ENCODE measurements around the gene IL17REL.

IL17REL gene

DNA sequence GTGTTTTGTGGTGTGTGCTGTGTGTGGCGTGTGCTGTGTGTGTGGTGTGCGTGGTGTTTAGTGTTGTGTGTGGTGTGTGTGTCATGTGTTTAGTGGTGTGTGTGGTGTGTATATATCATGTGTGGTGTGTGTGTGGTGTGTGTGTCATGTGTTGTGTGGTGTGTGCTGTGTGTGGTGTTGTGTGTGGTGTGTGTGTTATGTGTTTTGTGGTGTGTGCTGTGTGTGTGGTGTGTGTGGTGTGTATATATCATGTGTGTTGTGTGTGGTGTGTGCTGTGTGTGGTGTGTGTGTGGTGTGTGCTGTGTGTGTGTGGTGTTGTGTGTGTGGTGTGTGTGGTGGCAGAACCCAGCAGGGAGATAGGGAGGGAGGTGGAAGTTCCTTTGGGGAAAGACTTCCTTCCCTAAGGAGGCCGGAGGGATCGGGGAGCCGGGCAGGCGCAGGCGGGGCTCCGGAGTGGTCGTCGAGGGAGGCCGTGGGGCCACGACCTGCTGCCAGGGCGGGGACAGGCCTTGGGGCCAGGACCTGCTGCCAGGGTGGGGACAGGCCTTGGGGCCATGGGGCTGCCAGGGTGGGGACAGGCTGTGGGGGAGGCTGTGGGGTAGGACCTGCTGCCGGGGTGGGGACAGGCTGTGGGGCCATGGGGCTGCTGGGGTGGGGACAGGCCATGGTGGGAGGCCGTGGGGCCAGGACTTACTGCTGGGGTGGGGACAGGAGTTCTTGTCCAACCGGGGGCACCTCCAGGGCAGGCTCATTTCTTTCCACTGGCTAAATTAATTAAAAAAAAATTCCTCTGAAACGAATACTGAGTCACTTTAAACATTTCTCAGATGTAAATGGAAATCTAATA lies 36.8 kb downstream of the IL17REL start:
- in situ Hi-C loops (cut with MboI; ENCODE audit: low sequenced_read_pairs, unreplicated experiment): no loop called here
- DNase-seq (ENCODE audit: low spot score): peak; percentile 81
- TF ChIP-seq, protein P1, sequence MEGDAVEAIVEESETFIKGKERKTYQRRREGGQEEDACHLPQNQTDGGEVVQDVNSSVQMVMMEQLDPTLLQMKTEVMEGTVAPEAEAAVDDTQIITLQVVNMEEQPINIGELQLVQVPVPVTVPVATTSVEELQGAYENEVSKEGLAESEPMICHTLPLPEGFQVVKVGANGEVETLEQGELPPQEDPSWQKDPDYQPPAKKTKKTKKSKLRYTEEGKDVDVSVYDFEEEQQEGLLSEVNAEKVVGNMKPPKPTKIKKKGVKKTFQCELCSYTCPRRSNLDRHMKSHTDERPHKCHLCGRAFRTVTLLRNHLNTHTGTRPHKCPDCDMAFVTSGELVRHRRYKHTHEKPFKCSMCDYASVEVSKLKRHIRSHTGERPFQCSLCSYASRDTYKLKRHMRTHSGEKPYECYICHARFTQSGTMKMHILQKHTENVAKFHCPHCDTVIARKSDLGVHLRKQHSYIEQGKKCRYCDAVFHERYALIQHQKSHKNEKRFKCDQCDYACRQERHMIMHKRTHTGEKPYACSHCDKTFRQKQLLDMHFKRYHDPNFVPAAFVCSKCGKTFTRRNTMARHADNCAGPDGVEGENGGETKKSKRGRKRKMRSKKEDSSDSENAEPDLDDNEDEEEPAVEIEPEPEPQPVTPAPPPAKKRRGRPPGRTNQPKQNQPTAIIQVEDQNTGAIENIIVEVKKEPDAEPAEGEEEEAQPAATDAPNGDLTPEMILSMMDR (IDR thresholded peaks at IDR 0.05; ENCODE audit: borderline replicate concordance, control extremely low read depth, extremely low read depth, insufficient read depth, missing control alignments): no peak

DNA sequence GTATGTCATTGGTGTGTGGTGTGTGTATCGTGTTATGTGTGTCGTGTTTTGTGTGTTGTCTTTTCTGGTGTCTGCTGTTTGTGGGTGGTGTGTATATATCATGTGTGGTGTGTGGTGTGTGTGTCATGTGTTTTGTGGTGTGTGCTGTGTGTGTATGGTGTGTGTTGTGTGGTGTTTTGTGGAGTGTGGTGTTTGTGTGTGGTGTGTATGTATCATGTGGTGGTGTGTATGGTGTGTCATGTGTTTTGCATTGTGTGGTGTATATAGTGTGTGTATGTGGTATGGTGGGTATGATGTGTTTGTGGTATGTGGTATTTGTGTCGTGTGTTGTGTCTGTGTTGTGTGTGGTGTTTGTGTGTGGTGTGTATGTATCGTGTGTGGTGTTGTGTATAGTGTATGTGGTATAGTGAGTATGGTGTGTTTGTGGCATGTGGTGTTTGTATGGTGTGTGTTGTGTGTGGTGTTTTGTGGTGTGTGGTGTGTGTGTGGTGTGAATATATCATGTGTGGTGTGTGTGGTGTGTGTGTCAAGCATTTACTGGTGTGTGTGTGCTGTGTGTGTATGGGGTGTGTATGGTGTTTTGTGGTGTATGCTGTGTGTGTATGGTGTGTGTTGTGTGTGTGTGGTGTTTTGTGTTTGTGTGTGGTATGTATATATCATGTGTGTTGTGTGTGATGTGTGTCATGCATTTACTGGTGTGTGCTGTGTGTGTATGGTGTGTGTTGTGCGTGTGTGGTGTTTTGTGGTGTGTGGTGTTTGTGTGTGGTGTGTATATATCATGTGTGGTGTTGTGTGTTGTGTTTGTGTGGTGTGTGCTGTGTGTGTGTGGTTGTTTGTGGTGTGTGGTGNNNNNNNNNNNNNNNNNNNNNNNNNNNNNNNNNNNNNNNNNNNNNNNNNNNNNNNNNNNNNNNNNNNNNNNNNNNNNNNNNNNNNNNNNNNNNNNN lies 39.3 kb downstream of the IL17REL start:
- TF ChIP-seq, protein P1 (IDR thresholded peaks at IDR 0.05; ENCODE audit: borderline replicate concordance, control extremely low read depth, extremely low read depth, insufficient read depth, missing control alignments): no peak
- DNase-seq (ENCODE audit: low spot score): no peak
- in situ Hi-C loops (cut with MboI; ENCODE audit: low sequenced_read_pairs, unreplicated experiment): no loop called here

DNA sequence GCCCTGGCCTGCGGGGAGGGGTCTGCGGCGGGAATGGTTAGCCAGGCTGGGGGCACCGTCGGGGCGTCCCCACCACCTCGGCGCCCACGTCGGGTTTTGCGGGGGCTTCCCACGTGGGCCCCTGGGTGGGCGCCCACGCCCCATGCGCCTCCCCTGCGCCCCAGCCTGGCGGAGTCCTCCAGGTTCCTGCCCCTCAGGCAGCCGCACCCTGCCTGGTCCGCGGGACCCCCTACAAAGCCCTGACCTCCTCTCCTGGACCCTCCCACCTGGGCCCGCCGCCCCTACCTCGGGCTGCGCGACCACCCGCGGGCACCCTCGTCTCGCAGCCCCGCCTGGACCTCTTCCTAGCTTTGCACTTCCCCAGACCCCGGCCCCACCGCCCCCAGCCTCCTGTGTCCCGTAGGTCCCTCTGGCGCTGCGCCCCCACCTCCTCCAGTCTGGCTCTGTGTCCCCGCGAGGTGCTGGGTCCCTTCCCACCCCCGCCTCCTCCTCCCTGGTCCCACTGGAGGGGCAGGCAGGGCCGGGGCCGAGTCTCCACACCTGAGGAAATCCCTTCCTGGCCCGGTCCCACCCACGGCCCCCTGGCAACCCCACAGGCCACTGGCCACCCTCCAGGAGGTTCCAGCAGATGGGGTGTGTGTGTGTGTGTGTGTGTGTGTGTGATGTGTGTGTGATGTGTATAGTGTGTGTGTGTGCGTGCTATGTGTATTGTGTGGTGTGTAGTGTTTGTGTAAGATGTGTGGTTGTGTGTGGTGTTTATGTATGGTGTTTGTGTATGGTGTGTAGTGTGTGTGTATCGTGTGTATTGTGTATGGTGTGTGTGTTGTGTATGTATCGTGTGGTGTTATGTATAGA lies 40.2 kb downstream of the IL17REL start:
- in situ Hi-C loops (cut with MboI; ENCODE audit: low sequenced_read_pairs, unreplicated experiment): no loop called here
- TF ChIP-seq, protein P1 (IDR thresholded peaks at IDR 0.05; ENCODE audit: borderline replicate concordance, control extremely low read depth, extremely low read depth, insufficient read depth, missing control alignments): no peak
- no peak for DNase-seq (ENCODE audit: low spot score)

DNA sequence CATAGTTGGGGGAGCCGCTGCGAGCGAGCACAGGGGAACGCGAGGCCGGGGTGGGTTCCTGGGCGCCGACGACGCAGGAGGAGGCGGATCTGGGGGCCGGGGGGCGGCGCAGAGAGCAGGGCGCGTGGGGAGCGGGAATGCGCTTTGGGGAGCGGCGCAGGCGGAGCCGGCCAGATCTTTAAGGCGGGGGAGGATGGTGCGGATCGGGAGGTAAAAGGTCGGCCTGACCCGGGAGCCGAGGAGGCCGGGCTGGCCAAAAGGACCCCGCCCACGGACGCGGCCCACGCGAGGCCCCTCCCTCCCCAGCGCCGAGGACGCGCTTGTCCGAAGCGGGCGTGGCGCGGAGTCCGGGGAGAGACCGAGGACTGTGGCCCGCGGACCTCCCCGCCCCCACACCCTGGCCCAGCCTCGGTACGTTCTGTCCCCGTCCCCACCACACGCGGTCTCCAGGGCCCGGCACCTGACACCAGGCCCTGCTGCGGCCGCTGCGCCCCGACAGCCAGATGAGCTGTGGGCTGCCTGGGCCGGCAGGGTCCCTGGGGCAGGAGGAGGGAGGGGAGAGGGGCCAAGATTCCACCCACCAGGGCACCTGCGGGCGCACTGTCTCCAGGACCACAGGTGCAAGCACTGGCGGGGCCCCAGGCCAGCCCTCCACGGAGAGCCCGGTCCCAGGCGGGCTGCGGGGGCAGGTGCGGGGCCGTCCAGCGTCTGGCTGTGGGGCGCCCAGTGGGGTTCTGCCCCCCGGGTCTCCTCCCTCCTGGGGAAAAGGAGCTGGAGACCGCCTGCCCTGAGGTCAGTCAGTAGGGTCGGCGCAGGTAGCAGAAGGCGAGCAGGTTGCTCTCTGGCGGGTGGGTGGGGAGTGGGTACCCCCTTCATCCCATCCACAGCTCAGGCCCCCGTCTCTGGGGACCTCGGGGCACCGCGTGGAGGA lies 41.1 kb downstream of the IL17REL start:
- in situ Hi-C loops (cut with MboI; ENCODE audit: low sequenced_read_pairs, unreplicated experiment): no loop called here
- TF ChIP-seq, protein P1 (IDR thresholded peaks at IDR 0.05; ENCODE audit: borderline replicate concordance, control extremely low read depth, extremely low read depth, insufficient read depth, missing control alignments): no peak
- DNase-seq (ENCODE audit: low spot score): peak; percentile 70

DNA sequence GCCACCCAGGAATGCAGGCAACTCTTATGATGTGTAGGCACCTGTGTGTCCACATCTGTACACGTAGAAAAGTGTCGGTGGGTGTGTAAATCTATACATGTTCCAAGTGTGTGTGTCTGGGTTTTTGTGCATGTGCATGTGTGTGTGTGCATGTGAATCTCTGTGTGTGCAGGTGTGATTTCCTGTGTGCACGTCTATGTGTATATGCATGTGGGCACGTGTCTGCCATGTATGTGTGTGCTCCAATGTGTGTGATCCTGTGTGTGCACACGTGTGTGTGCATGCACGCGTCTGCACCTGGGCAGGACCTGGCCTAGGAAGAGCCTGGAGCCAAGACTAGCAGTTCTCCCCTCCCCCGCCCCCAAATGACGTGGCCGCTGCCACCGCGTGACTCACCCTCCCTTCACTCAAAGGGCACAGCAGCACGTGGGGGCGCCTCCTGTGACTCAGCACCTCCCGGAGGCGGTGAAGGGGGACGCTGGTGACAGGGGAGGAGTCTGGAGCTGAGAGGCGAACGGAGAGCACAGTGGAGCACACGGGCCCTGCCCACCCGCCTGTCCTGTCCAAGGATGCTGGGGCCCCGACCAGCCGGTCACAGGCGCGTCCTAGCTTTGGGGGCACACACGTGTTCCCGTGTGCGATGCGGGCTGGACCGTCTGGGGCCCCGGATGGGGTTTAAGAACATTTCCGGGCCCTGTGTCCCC lies 41.9 kb downstream of the IL17REL start:
- in situ Hi-C loops (cut with MboI; ENCODE audit: low sequenced_read_pairs, unreplicated experiment): no loop called here
- TF ChIP-seq, protein P1 (IDR thresholded peaks at IDR 0.05; ENCODE audit: borderline replicate concordance, control extremely low read depth, extremely low read depth, insufficient read depth, missing control alignments): no peak
- peak; percentile 90 for DNase-seq (ENCODE audit: low spot score)

Data from GM13976 (cell line).